GM19023 (cell line): Measurements from ENCODE around the gene LRRC8D.
"Not testable (repeated sequence)": the region's sequence is repeated elsewhere in the genome, so short reads cannot be mapped to it uniquely, and the experiment has no call there.

Experiments used
- ATAC-seq: cut with Tn5 transposase; IDR thresholded peaks from one replicate; pipeline ENCODE4 v1.9.1; 2021; ENCODE audit warnings: mild to moderate bottlenecking, moderate library complexity; ENCODE audit not compliant: unreplicated experiment

The LRRC8D gene

DNA sequence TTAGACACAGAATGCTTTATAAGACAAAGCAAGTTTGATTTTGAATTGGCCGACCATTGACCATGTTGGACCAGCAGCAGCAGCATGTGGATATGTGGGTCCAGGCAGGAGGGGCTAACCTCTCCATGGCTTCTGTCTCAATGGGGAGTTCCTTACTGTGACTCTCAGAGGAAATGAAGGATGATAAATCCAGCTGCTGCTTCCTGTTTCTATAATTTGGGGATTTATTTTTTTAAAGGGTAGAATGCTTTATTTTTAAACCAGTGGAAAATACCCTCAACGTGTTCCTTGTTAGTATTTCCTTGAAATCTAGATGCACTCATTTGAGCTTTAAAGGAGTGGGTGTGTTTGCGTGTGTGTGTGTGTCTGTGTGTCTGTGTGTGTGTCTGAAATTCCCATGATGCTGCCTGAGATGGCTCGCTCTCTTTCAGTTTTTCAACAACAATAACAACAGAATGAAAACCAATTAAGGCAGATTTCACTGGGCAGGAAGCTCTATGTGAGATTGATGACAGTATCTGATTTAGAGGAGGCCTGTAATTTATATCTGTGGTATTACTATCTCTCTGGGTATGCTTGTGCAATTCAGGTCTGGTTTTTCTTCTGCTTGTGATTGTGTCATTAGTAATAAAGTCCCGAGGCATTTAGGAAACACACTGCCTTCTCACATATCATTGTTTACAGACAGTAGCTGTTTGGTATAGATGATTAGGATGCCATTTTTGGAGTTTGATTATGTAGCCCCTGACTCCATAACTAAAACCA lies 88.0 kb downstream of the LRRC8D start:
- ATAC-seq, result no peak

DNA sequence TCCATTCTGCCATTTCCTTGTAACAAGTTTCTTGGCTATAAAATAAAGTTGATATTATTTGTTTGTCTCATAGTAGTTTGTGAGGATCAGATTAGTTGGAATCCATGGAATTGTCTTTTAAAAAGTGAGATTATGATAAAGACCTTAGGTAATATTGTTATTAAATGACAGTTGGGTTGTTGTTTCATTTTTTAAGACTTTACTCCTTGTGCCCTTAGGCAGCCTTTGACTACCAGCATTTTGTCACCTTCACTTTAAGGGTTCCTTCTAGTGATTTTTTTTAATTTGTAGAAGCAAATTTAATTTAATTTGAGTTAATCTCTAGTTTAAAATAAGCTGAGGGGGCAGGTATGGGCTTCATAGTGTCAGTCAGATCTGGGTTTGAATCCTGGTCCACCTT lies 89.4 kb downstream of the LRRC8D start:
- no peak for ATAC-seq

DNA sequence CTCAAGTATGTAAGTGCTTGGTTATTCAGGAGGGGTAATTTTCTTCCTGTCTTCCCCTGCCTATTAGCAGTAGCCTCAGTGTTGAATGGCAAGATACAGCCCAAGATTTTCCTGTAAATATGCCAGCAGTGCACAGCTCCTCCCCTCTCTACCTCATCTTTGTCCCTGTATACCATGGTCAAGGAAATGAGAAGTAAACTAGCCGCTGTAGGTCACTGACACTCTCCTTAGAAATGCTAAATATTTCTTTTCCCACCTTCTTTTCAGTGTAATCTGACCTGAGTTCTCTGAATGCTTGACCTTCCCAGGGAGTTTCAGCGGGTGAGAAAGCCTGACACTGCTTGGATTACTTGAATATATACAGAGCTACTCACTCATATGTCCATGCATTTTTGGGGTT lies 89.9 kb downstream of the LRRC8D start:
- ATAC-seq, result no peak

DNA sequence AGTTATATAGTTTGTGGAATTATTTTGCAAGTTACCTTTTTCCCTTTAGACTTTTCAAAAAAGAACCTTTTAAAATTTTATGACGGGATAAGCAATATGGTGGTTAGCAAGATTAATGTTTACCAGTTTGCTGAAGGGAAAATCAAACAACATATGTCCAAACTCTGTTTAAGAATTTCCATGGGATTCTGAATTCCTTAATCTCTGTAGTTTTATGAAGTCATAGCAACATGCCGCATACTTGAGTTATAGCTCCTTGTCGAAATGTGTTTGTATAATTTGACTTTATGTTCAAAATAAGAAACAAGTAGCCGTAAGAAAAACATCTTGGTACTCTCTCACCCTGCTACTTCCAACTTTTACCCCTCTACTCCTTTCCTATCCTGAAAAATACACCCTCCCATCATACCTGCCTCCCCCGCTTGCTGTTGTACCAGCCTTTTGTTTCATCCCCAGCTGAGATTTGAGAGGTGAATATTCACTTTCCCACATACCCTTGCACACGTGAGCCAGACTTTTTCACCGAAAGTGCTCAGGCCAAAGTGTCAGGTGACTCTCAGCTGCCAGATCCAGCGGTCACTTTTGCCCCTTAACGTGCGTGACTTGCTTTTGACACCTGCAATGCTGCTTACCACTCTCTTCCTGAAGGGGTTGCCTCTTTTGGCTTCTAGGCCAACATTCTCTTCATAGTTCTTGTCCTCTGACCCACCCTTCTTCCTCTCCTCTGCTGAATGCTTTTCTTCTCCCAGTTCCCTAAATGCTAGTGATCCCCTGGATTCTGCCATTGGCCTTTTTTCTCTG lies 90.6 kb downstream of the LRRC8D start:
- no peak for ATAC-seq

- ATAC-seq, result no peak
Observed at GRCh38 chr1:89912073-89912472, 91.2 kb downstream of the LRRC8D start.

- ATAC-seq, result no peak
Observed at GRCh38 chr1:89913353-89914095, 92.7 kb downstream of the LRRC8D start.

DNA sequence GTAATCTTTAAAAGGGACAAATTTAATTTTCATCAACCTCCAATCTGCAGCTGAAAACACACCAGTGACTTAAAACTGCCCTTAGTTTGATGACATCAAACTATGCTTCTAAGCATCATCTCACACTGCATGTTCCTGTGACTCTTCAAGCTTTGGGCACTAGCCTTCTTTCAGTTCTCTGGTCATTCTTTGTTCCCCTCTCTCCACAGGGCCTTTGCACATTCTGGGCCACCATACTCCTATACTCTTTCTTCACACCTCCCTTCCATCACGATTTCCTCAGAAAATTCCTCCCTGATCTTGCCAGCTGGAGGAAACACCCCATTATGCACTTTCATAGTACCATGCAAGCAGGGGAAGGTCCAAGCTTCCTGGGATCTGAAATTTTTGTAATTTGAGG lies 96.5 kb downstream of the LRRC8D start:
- ATAC-seq, result no peak

- ATAC-seq, result no peak
Observed at GRCh38 chr1:89918127-89918793, 97.4 kb downstream of the LRRC8D start.

- ATAC-seq, result no peak
Observed at GRCh38 chr1:89918794-89919155, 97.9 kb downstream of the LRRC8D start.

GRCh38 chr1:89919174-89919573 lies 98.3 kb downstream of the LRRC8D start:
- no peak for ATAC-seq

GRCh38 chr1:89922911-89923310 lies 102.1 kb downstream of the LRRC8D start:
- no peak for ATAC-seq

DNA sequence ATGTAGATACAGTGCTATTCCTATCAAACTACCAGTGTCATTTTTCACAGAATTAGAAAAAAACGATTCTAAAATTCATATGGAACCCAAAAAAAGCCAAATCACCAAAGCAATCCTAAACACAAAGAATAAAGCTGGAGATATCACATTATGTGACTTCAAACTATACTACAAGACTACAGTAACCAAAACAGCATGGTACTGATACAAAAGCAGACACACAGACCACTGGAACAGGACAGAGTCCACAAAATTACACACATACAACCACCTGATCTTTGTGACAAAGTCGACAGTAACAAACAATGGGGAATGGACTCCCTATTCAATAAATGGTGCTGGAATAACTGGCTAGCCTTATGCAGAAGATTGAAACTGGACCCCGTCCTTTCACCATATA lies 102.7 kb downstream of the LRRC8D start:
- no peak for ATAC-seq

GRCh38 chr1:89924075-89924474 lies 103.2 kb downstream of the LRRC8D start:
- ATAC-seq, result not testable (repeated sequence)

DNA sequence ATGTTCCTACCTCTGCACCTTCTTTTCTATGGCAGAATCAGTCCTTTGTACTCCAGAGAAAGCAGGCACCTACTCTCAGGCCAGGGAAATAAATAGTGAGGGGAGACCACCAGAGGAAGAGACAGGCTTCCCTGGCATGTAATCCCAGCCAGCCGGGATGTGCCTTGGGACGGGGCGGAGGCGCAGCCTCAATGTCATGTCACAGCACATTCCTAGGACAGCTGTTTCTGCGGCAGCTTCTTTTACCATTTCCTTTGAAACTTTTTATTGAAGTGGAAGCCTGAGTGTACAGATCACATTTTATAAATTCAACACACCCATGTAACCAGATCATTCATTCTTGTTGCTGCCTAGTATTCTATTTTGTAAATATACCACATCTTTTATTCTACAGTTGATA lies 106.2 kb downstream of the LRRC8D start:
- no peak for ATAC-seq

GRCh38 chr1:89927478-89927877 lies 106.6 kb downstream of the LRRC8D start:
- no peak for ATAC-seq

DNA sequence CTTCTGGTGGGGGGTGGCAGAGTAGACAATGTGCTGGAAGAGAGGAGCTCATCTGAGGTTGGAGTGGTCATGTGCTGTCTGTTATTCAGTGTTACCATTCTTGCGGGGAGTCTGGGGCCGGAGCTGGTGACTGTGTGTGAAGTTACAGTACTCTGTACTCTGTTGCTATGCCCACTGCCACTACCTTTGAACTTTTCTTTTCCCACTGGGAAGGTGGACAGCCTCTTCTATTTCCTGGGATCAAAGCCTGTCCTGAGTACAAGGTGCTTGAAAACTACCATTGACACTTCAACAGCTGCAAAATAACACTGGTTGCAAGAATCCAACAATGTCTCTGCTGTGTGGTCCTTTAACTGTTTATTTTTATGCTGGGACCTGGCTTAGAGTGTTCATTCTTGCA lies 107.7 kb downstream of the LRRC8D start:
- no peak for ATAC-seq

DNA sequence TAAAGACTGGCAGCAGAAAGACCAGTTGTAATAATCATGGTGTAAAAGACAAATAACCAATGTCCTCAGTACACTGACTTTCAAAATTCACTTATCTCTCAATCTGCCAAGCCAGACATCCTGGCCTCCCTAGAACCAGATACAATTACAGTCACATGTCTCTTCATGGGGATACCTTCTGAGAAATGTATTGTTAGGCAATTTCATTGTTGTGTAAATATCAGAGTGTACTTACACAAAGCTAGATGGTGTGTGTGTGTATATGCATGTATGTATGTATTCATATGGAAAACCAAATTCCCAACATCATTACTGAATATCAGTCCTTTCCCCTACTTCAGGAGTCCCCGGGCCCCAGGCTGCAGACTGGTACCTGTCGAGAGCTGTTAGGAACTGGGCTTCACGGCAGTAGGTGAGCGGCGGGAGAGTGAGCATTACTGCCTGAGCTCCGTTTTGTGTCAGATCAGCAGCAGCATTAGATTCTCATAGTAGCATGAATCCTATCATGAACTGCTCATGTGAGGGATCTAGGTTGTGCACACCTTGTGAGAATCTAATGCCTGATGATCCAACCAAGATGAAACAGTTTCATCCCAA lies 108.7 kb downstream of the LRRC8D start:
- no peak for ATAC-seq

- no peak for ATAC-seq
Observed at GRCh38 chr1:89930579-89930978, 109.7 kb downstream of the LRRC8D start.

DNA sequence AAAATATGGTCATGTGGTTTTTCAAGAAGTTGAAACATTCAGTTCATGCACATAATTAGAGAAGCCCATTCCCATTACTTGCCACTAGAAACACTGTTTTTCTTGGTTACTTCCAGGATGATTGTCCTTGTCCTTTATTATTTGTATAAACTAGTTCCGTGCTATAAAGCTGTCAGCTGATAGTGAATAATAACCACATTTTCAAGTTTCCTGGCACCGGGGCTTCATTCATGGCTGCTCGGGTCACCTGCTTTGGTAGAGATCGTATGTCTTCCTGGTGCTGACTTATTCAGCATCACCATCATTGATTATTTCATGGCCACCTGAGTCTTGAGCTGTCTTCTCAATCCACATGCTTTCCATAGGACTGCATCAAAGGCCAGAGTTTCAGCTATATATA lies 111.1 kb downstream of the LRRC8D start:
- ATAC-seq, result no peak

DNA sequence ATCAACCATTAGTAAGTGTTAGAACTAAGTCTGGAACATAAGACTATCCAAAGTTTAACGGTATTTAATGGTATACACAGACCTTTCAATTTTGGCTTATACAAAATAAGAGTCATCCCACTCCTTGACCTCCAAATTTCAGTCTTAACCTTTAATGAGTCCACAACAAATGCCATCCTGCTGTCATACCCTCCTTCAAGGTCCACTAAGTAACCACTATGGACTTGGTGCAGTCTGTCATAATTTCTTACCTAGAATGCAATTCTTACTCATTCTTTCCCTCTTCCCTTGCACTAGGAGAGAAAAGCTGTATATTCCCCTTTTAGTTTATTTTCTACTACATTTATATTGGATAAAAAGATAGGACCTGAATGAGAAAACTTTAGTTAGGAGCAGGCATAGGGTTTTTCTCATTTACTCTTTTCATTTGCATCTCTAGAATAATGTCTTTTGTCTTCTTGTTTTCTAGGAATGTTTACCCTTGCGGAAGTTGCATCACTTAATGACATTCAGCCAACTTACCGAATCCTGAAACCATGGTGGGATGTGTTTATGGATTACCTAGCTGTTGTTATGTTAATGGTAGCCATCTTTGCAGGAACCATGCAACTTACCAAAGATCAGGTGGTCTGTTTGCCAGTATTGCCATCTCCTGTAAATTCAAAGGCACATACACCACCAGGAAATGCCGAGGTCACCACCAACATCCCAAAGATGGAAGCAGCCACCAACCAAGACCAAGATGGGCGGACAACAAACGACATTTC lies 111.9 kb downstream of the LRRC8D start:
- no peak for ATAC-seq
